K562 (cell line): Measurements from ENCODE around the gene CMBL. TPM values are rescaled to one million over a fixed set of nuclear protein-coding genes. Genes with fewer than 3 reads are reported as not detected.

Experiments
- ATF7 ChIP-seq: fragments of 450-650 bp; IDR thresholded peaks from 2 replicates; pipeline ENCODE4 v1.7.1; 2014; ENCODE audit warnings: mild to moderate bottlenecking, moderate library complexity
- EHMT2 ChIP-seq: fragments of 450-650 bp; IDR thresholded peaks from 2 replicates; pipeline ENCODE4 v1.6.1; 2018; ENCODE audit warnings: antibody characterized with exemption
- ELK1 ChIP-seq: sonication (generic); formaldehyde crosslinking; IDR thresholded peaks from 2 replicates; pipeline ENCODE4 v1.8.1; 2022; ENCODE audit warnings: missing genetic modification reagents
- GABPB2 ChIP-seq: fragments of 250-450 bp; sonication (Bioruptor Pico); conservative IDR thresholded peaks from 2 replicates; pipeline ENCODE4 v1.5.1; 2021; ENCODE audit warnings: mild to moderate bottlenecking
- HNRNPLL ChIP-seq: fragments of 200-400 bp; formaldehyde crosslinking; IDR thresholded peaks from 2 replicates; pipeline ENCODE4 v1.6.1; 2017; ENCODE audit warnings: low read length, low read depth, mild to moderate bottlenecking; ENCODE audit not compliant: poor library complexity, severe bottlenecking
- MGA ChIP-seq: fragments of 450-650 bp; IDR thresholded peaks from 2 replicates; pipeline ENCODE4 v1.6.1; 2016; ENCODE audit warnings: mild to moderate bottlenecking, moderate library complexity
- MNT ChIP-seq, 2 experiments: fragments of 450-650 bp; conservative IDR thresholded peaks; 2 replicates each; pipeline ENCODE4 v1.6.1; 2017; ENCODE audit warnings: mild to moderate bottlenecking in 2 of 2, moderate library complexity in 2 of 2
- NBN ChIP-seq: fragments of 450-650 bp; IDR thresholded peaks from 2 replicates; pipeline ENCODE4 v1.6.1; 2016; ENCODE audit warnings: low read depth, mild to moderate bottlenecking
- ZFP30 ChIP-seq: fragments of 250-450 bp; sonication (Bioruptor Pico); IDR thresholded peaks from 2 replicates; pipeline ENCODE4 v1.8.0; 2022; ENCODE audit warnings: moderate library complexity, mild to moderate bottlenecking, inconsistent platforms, borderline replicate concordance
- ZNF277 ChIP-seq: fragments of 250-450 bp; sonication (Bioruptor Pico); IDR thresholded peaks from 2 replicates; pipeline ENCODE4 v1.8.0; 2022; ENCODE audit warnings: inconsistent platforms, mild to moderate bottlenecking, moderate library complexity, borderline replicate concordance
- ZNF324 ChIP-seq: fragments of 250-450 bp; sonication (Bioruptor Pico); IDR thresholded peaks from 2 replicates; pipeline ENCODE4 v1.4.0; 2020; ENCODE audit warnings: mild to moderate bottlenecking
- ZNF354B ChIP-seq: fragments of 250-450 bp; sonication (Bioruptor Pico); IDR thresholded peaks from 2 replicates; pipeline ENCODE4 v1.4.0; 2020
- ZNF589 ChIP-seq: fragments of 200-800 bp; sonication (Bioruptor generic); IDR thresholded peaks from 2 replicates; pipeline ENCODE4 v1.6.1; 2016; ENCODE audit warnings: low read depth, missing genetic modification characterization, missing compliant biosample characterization
- polyA plus RNA-seq, 8 experiments: library from polyadenylated mRNA; depleted of rRNA in 4 of 8; stranded (reverse) in 5 of 8; unstranded in 3 of 8; fragments of >200 nt; fragmentation: Nextera tagmentation in 2 of 8; fragmentation: Illumina TruSeq in 1 of 8; extraction: Ambion mirVana in 2 of 8; extraction: Trizol in 1 of 8; gene quantifications; 2 replicates each; pipeline versions ENCODE4 v1.2.1 to v1.2.3, GENCODE V29; 2011 to 2014; ENCODE audit warnings: inconsistent platforms in 1 of 8, missing spikeins in 1 of 8
- total RNA-seq, 7 experiments: library from RNA; depleted of rRNA in 6 of 7; stranded (reverse); fragments of >200 nt in 6 of 7; fragmentation: Illumina TruSeq in 2 of 7; extraction: Trizol in 2 of 7; gene quantifications; 2 replicates each; pipeline versions ENCODE4 v1.2.1 to v1.2.3, GENCODE V29; 2011 to 2021; ENCODE audit warnings: low replicate concordance in 1 of 7

CMBL gene
- total and polyA plus RNA-seq, 9 of the 15 experiments (the other 6 are each of a cell fraction or from before 2014, with no cell fraction given): 22.6 to 192 (median 71.1) TPM

- no peak for TF ChIP-seq ELK1 (CRISPR knock-in tag)
- no peak for TF ChIP-seq EHMT2
- TF ChIP-seq ZNF354B (CRISPR knock-in tag): no peak
- TF ChIP-seq GABPB2 (CRISPR knock-in tag): no peak
- peak; percentile 21 for TF ChIP-seq HNRNPLL
- peak; percentile 35; the same call in 1 of the 2 replicates for TF ChIP-seq MGA
- TF ChIP-seq ZFP30 (CRISPR knock-in tag): no peak
- no peak; a peak in 1 of 4 replicates for TF ChIP-seq MNT (conservative IDR thresholded peaks at IDR 0.05)
- no peak for TF ChIP-seq ZNF324 (CRISPR knock-in tag)
- no peak for TF ChIP-seq ZNF277 (CRISPR knock-in tag)
- TF ChIP-seq ZNF589: no peak
- peak; percentile 48; the same call in 1 of the 2 replicates for TF ChIP-seq ATF7
- no peak; the same call in 1 of the 2 replicates for TF ChIP-seq NBN
Observed at GRCh38 chr5:10308844-10309243, 1.1 kb upstream of the CMBL start (continued).
